MM.1S (cell line): ENCODE measurements around the gene SPCS1.

ENCODE experiments used
- DNase-seq: peaks from one replicate; pipeline ENCODE4 v3.0.0-alpha.2; 2015
- H2AFZ ChIP-seq: fragments of 300-600 bp; sonication (generic); 2 replicates; pipeline ENCODE4 v1.6.0; 2016; ENCODE audit warnings: antibody characterized with exemption, low read length
- H3F3A ChIP-seq: fragments of 300-600 bp; sonication (generic); 2 replicates; pipeline ENCODE4 v1.6.1; 2016; ENCODE audit warnings: mild to moderate bottlenecking, antibody characterized with exemption, low read length, moderate library complexity, mixed read lengths; ENCODE audit not compliant: insufficient read depth
- H3K27ac ChIP-seq: fragments of 300-600 bp; sonication (generic); 2 replicates; pipeline ENCODE4 v1.5.1; 2016; ENCODE audit warnings: mild to moderate bottlenecking, low read length
- H3K27me3 ChIP-seq: fragments of 300-600 bp; sonication (generic); replicated peaks from 2 replicates; pipeline ENCODE4 v1.6.0; 2016; ENCODE audit warnings: low read length; ENCODE audit not compliant: insufficient read depth
- H3K36me3 ChIP-seq: fragments of 300-600 bp; sonication (generic); replicated peaks from 2 replicates; pipeline ENCODE4 v1.6.1; 2016; ENCODE audit warnings: mild to moderate bottlenecking, low read length, mixed read lengths; ENCODE audit not compliant: insufficient read depth
- H3K4me1 ChIP-seq: fragments of 300-600 bp; sonication (generic); 2 replicates; pipeline ENCODE4 v1.6.1; 2016; ENCODE audit warnings: low read length, mixed read lengths
- H3K4me2 ChIP-seq: fragments of 300-600 bp; sonication (generic); 2 replicates; pipeline ENCODE4 v1.6.0; 2016; ENCODE audit warnings: low read depth, low read length
- H3K4me3 ChIP-seq: fragments of 300-600 bp; sonication (generic); 2 replicates; pipeline ENCODE4 v1.5.1; 2016; ENCODE audit warnings: low read length, mixed read lengths
- H3K79me2 ChIP-seq: fragments of 300-600 bp; sonication (generic); 2 replicates; pipeline ENCODE4 v1.6.1; 2016; ENCODE audit warnings: mixed run types, low read length, mixed read lengths
- H3K9ac ChIP-seq: fragments of 300-600 bp; sonication (generic); 2 replicates; pipeline ENCODE4 v1.6.1; 2016; ENCODE audit warnings: low read length, mixed read lengths
- H3K9me2 ChIP-seq: fragments of 300-600 bp; sonication (generic); replicated peaks from 2 replicates; pipeline ENCODE4 v1.6.1; 2016; ENCODE audit warnings: mild to moderate bottlenecking, low read length, mixed read lengths; ENCODE audit not compliant: insufficient read depth
- H3K9me3 ChIP-seq: fragments of 300-600 bp; sonication (generic); replicated peaks from 2 replicates; pipeline ENCODE4 v1.6.1; 2016; ENCODE audit warnings: mild to moderate bottlenecking, low read length, mixed read lengths; ENCODE audit not compliant: insufficient read depth
- H4K20me1 ChIP-seq: fragments of 300-600 bp; sonication (generic); 2 replicates; pipeline ENCODE4 v1.6.1; 2016; ENCODE audit warnings: mild to moderate bottlenecking, low read length, moderate library complexity, mixed read lengths; ENCODE audit not compliant: insufficient read depth
- CTCF ChIP-seq: fragments of 300-600 bp; sonication (generic); IDR thresholded peaks from 2 replicates; pipeline ENCODE4 v1.5.1; 2016; ENCODE audit warnings: antibody characterized with exemption, low read length, mixed read lengths
- EZH2 ChIP-seq: fragments of 300-600 bp; sonication (generic); optimal IDR thresholded peaks from 2 replicates; pipeline ENCODE3; 2017; ENCODE audit warnings: low read depth, mild to moderate bottlenecking, antibody characterized with exemption, low read length, mixed read lengths
- EZH2phosphoT487 ChIP-seq: fragments of 300-600 bp; sonication (generic); IDR thresholded peaks from 2 replicates; pipeline ENCODE4 v1.6.1; 2018; ENCODE audit warnings: antibody characterized with exemption, low read length

Gene SPCS1

GRCh38 chr3:52710512-52710911 lies 4.6 kb downstream of the SPCS1 start:
- peak; percentile 81 for DNase-seq
- Histone ChIP-seq H3K9me3 (no peaks in the 10 kb centered on the region), H3K9ac (peak overlapping the region; percentile 34), H3K4me1 (peaks cover 40% of the 10 kb centered on the region), H2AFZ (no peak overlapping the region), H3K27ac (peak overlapping the region; percentile 85; the same call in 1 of the 2 replicates), H3K9me2 (no peaks in the 10 kb centered on the region), H3K79me2 (peaks cover 21% of the 10 kb centered on the region), H3F3A (peaks cover 55% of the 10 kb centered on the region), H3K36me3 (no peaks in the 10 kb centered on the region), H4K20me1 (no peaks in the 10 kb centered on the region), H3K4me3 (peak overlapping the region; percentile 46), H3K27me3 (no peaks in the 10 kb centered on the region), H3K4me2 (peak overlapping the region; percentile 88)
- no peak for TF ChIP-seq EZH2phosphoT487
- no peak for TF ChIP-seq EZH2
- TF ChIP-seq CTCF: no peak

- no peaks in the 10 kb centered on the region for H3K27me3 ChIP-seq
- H3K9ac ChIP-seq: no peak overlapping the region
- DNase-seq: no peak
- no peak overlapping the region for H3K4me2 ChIP-seq
- H3K27ac ChIP-seq: no peak overlapping the region
- peaks cover 39% of the 10 kb centered on the region for H3F3A ChIP-seq
- no peak overlapping the region for H2AFZ ChIP-seq
- no peaks in the 10 kb centered on the region for H4K20me1 ChIP-seq
- H3K4me1 ChIP-seq: peaks cover 40% of the 10 kb centered on the region
- 0 out of 2 replicates have a peak, but pooled peaks cover 6% of the 10 kb centered on the region for H3K79me2 ChIP-seq
- no peak for TF ChIP-seq EZH2
- TF ChIP-seq EZH2phosphoT487: no peak
- TF ChIP-seq CTCF: no peak
- H3K9me2 ChIP-seq: no peaks in the 10 kb centered on the region
- no peaks in the 10 kb centered on the region for H3K36me3 ChIP-seq
- H3K9me3 ChIP-seq: no peaks in the 10 kb centered on the region
- no peak overlapping the region for H3K4me3 ChIP-seq
Observed at GRCh38 chr3:52712291-52713212, 6.6 kb downstream of the SPCS1 start.

- H3K27me3 ChIP-seq: no peaks in the 10 kb centered on the region
Observed at GRCh38 chr3:52714335-52715302, 8.7 kb downstream of the SPCS1 start.

More at GRCh38 chr3:52714335-52715302, 8.7 kb downstream of the SPCS1 start:
- H3K9me3 ChIP-seq: no peaks in the 10 kb centered on the region
- no peaks in the 10 kb centered on the region for H3K9me2 ChIP-seq
- H3K27ac ChIP-seq: no peak overlapping the region
- TF ChIP-seq EZH2 (no peak), EZH2phosphoT487 (no peak), CTCF (no peak)
- no peak overlapping the region for H3K4me3 ChIP-seq
- DNase-seq: no peak
- no peak overlapping the region for H3K4me2 ChIP-seq
- no peaks in the 10 kb centered on the region for H3K79me2 ChIP-seq
- H2AFZ ChIP-seq: no peak overlapping the region
- H3K9ac ChIP-seq: no peak overlapping the region
- H3K36me3 ChIP-seq: no peaks in the 10 kb centered on the region
- no peaks in the 10 kb centered on the region for H4K20me1 ChIP-seq
- H3F3A ChIP-seq: peaks cover 20% of the 10 kb centered on the region
- H3K4me1 ChIP-seq: peaks cover 25% of the 10 kb centered on the region
